ENCODE data around the gene RIBC2.
A peak's percentile ranks its signal among the peaks of the same experiment; 100 is the strongest.
"Not testable (repeated sequence)": the region's sequence is repeated elsewhere in the genome, so short reads cannot be mapped to it uniquely, and the experiment has no call there.

RIBC2 gene

DNA sequence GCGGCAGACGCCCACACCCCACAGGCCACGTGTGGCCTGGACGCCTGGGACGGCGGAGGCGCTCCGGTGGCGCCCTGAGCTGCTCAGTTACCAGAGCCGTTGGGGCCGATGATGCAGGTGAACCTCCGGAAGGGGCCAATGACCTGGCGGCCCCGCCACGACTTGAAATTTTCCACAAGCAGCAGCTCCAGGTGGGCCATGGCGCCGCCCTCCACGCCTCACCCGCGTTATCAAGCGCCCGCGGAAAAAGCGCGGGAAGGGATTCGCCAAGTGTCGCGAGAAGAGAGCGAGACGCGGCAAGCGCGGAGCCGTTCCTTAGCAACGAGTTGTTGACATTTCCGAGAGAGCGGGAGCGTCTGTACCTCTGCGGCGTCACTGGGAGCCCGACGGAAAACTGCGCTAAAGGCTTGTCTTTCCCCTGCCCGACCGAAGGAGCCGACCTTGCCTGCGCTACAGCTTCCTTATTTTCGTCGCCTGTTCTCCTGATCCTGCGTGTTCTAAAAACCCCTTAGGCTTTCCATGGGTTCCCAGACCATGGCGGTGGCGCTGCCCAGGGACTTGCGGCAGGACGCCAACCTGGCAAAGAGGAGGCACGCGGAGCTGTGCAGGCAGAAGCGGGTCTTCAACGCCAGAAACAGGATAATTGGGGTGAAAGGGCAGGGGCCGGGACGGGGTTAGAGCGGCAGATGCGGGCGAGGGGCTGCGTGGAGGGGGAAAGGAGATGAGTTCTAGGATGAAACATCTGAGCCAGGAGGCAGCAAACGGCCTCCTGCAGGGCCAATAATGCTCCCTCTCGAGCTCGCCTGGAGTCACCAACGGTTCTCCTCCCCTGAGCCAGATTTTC lies at the start of gene RIBC2, which contains the start of gene SMC1B:
Gene RIBC2, plus strand, starts transcription at position 326 of the 844 bp plus-strand sequence. Its CDS starts 194 bp downstream, at position 520.
Gene SMC1B, minus strand, starts transcription at position 232 of the 844 bp plus-strand sequence. Its CDS starts 32 bp downstream, at position 200.
- DNase-seq (ENCODE audit: low read depth), result peak; percentile 39

DNA sequence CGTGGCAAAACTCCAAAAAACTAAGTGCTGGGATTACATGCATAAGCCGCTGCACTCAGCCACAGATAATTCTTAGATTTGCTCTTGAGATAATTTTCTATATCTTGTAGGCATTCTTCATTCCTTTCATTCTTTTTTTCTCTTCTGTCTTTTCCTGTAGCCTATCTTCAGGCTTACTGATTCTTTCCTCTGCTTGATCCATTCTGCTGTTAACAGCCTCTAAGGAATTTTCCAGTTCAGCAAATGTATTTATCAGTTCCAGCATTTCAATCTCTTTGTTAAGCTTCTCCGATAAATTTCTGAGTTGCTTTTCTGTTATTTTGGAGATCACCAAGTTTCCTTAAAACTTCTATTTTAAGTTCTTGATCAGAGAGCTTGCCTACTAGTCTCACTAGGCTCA lies 46.8 kb upstream of the RIBC2 start:
- no peak for DNase-seq (ENCODE audit: low read depth)

DNA sequence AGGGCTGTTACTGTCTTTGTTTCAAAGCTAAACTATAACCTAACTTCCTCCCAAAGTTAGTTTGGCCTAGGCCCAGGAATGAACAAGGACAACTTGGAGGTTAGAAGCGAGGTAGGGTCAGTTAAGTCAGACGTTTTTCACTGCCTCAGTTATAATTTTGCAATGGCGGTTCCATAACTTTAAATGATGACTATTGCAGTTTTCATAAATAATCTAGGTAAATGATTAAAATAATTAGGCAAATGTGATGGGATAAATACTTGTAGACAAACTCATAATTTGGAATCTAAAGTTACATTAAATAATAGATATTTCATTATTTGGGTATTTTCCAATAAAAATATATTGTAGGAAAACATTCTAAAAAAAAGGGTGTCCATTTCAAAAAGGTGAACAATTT lies 39.9 kb upstream of the RIBC2 start:
- not testable (repeated sequence) for DNase-seq (ENCODE audit: low read depth)

GRCh38 chr22:45376009-45376408 lies 37.5 kb upstream of the RIBC2 start:
- no peak for DNase-seq (ENCODE audit: low read depth)

DNA sequence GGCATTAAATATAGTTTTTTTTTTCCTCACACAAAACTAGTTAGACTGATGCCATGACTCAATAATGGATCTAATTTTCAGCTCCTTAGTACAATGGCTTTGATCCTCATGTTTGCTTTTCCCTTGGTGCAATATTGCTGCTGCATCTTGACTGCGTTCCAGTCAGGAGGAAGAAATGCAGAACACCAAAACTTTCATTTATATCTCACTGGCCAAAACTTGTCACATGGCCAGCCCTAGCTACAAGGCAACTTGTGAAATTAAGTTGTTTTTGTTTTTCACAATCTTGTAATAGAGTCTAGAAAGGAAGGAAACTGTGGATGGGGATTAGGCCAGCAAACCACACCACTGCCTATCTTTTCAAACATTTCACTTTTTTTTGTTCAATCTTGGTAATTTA lies 36.8 kb upstream of the RIBC2 start:
- no peak for DNase-seq (ENCODE audit: low read depth)

DNA sequence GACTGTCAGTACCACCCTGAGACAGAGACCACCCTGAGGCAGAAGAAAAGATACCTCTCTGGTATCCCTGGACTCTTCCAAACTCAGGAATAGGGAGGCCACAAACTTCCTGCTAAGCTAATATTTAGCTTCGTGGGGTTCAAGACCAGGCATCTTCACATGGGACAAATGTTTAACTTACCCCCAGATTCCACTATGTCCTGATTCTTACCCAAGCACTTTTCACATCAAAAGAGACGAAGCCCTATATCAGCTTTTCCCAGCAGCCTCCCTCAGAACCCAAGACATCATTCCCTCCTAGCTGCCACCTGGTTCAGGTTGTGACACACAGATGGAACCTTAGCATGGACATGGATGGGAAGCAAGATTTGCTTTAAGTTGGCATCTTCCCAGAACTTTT lies 32.1 kb upstream of the RIBC2 start:
- no peak for DNase-seq (ENCODE audit: low read depth)

- DNase-seq (ENCODE audit: low read depth), result no peak
Measured at GRCh38 chr22:45389546-45389945, 23.9 kb upstream of the RIBC2 start.

- no peak for DNase-seq (ENCODE audit: low read depth)
Measured at GRCh38 chr22:45397806-45398205, 15.7 kb upstream of the RIBC2 start.

DNA sequence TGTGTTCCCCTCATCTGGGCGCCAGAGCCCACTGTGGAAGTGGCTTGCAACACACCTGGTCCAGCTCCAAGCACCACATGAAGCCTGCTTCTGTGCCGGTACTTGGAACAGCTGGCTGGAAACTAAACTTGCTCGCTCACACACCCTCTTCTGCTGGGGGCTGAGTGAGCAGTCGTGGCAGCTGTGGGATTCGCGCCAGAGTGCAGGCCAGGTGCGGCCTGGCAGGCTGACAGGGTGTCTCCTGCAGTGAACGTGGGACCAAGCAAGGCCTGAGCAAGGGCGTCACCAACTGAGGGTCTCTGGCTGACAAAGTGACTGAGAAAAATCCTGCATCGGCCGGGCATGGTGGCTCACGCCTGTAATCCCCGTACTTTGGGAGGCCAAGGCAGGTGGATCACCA lies 15.3 kb upstream of the RIBC2 start:
- DNase-seq (ENCODE audit: low read depth), result no peak

GRCh38 chr22:45399712-45400445 lies 13.6 kb upstream of the RIBC2 start:
- no peak for DNase-seq (ENCODE audit: low read depth)

DNA sequence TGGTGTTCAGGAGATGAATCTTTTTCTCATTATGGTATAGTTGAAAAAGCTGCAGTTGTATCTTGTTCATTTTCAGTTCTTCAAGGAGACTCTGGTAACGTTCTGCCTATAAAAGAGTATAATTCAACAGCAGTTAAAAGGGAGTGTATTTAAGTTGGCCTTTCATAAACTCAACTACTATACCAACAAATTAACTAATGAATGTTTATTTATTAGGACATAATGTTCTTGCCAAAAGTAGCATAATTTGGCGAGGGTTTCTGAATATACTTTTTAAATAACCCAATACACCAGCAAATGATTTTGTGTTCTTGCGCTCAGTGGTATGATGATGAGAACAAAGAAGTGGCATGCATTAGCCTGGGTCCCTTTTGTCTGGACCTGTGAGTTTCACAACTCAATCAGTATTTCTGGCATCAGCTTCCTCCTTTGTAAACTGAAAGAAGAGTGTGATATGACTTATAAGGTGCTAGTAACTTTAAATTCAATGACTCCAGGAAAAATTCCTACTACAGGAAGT lies 11.0 kb upstream of the RIBC2 start:
- DNase-seq (ENCODE audit: low read depth), result no peak

GRCh38 chr22:45407793-45408192 lies 5.7 kb upstream of the RIBC2 start:
- no peak for DNase-seq (ENCODE audit: low read depth)

DNA sequence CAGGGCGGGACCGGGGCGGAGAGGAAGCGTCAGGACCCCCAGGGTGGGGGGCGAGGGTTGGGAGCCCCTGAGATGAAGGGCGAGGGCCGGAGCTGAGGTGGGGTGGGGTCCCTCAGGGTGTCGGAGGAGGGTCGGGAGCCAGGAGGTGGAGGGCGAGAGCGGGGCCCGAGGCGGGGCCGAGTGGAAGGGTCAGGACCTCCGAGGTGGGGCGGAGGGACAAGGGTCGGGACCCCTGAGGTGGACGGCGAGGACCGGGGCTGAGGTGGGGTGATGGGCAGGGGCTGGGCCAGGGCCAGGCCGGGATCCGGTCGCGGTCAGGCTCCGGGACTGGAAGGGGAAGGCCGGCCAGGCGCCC lies 503 bp upstream of the RIBC2 start:
- no peak for DNase-seq (ENCODE audit: low read depth)

DNA sequence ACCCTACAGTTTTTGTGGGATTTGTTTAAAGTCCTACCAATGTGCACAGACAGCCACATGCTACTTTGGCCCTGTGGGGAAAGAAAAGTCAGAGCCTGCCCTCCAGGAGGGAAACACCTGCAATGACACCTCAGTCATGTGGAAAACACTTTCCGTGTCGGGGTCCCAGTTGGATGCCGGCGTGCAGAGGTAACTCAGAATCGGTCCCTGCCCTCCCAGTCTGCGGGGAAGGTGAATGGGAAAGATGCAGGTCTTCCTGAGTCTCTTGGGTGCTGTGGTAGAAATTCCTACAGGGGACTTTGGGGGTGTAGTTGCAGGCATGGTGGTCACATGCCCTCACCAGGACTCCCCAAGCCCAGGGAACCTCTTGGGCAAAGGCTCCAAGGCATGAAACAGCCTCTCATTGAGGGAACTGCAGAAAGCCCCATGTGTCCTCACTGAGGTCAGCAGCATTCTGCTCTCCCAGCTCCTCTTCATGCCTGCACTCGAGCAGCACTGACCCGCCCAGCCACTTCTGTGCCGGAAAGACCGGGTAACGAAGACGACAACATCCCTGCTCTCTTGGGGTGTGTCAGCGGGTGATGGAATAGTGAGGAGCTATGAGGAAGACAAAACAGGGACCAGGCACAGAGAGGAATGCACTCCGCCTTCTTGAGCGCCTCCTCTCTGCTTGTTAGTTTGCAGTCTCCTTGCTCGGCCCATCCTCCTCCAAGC lies 4.7 kb downstream of the RIBC2 start:
- DNase-seq (ENCODE audit: low read depth), result no peak

- no peak for DNase-seq (ENCODE audit: low read depth)
Measured at GRCh38 chr22:45418770-45419138, 5.3 kb downstream of the RIBC2 start.

GRCh38 chr22:45420011-45420410 lies 6.5 kb downstream of the RIBC2 start:
- DNase-seq (ENCODE audit: low read depth), result no peak

DNA sequence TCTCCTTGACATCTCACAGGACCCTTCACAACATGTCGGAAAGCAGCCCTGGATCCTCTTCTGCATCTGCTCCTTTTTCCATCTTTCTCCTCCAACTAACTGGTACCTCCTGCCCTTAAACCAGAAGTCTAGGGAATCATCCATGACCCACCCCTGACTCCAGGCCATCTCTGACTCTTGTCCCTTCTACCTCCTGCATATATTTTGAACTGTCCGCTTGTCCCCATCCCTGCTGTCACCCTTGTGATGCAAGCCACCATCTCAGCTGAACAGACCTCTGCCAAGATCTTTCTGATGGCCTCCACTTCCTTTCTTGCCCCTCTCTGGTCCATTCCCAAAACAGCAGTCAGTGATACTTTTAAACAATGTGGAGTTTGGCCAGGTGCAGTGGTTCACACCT lies 7.0 kb downstream of the RIBC2 start:
- DNase-seq (ENCODE audit: low read depth), result no peak

DNA sequence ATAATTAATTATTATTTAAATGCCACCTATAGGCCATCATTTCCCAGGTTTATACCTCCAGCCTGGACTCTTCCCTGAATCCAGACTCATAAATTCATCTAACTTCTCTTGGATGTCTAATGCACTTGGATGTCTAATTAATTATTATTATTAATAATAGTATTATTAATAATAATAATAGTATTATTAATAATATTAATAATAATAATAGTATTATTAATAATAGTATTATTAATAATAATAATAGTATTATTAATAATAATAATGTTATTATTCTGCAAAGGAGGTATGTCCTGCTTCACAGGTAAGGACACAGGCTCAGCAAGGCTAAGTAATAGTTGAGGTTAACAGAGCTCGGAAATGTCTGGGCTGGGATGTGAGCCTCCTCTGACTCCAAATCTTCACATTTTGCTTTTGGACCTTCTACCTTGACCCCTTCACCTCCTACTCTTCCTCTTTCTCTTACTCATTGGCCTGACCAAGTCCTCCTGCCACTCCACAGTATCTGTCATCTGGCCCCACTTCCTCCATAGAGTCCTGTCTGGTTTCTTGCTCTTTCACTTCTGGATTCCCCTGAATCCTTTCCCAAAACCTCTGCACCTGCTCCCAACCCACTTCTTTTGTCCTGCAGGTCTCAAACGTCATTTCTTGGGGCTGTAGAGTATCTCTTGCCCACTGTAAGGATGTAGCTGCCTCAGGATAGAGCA lies 8.0 kb downstream of the RIBC2 start:
- DNase-seq (ENCODE audit: low read depth), result no peak

DNA sequence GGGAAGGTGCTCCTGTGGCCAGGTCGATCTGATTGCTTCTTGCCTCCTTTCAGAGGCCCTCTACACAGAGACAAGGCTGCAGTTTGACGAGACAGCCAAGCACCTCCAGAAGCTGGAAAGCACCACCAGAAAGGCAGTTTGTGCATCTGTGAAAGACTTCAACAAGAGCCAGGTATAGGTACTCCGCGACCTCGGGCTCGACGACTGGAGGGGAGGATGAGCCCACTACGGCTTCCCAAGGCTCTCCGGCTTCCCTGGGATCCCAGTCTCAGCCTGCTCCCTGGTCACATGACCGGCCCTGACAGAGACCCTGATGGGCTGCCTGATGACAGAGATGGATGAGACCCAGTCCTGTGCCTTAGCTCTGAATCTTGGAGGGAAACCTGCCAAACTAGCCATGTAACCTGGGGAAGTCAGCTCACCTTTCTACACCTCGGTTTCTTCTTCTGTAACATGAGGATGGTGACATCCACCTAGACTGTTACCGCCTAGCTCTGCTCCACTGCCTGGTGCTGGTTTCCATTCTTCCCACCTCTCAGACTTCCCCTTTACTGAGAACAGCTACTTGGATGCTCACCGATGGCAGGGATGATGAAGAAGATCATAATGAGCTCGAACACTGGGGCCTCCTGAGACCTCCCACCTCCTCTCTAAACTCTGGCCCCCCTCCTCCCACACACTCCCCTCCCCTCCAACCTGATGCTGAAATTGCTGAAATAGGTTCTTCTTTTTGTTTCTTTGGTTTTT lies 8.9 kb downstream of the RIBC2 start:
- DNase-seq (ENCODE audit: low read depth), result no peak

- no peak for DNase-seq (ENCODE audit: low read depth)
Measured at GRCh38 chr22:45423524-45423923, 10.0 kb downstream of the RIBC2 start.

GRCh38 chr22:45424241-45424731 lies 10.8 kb downstream of the RIBC2 start:
- DNase-seq (ENCODE audit: low read depth), result no peak
